ENCODE measurements around the gene CERS1. TPM values are rescaled to one million over a fixed set of nuclear protein-coding genes. Genes with fewer than 3 reads are reported as not detected.
A peak's percentile ranks its signal among the peaks of the same experiment; 100 is the strongest.
"Not testable (repeated sequence)": the region's sequence is repeated elsewhere in the genome, so short reads cannot be mapped to it uniquely, and the experiment has no call there.

The CERS1 gene
- total and polyA plus RNA-seq, 10 of the 15 experiments (the other 5 are each of a cell fraction or from before 2014, with no cell fraction given): 0.19 TPM; not detected in 9

GRCh38 chr19:18919086-18919899 is 23.3 kb upstream of the CERS1 start, which contains the start of the genes COPE and DDX49 (continued):
- TF ChIP-seq ZNF592 (IDR thresholded peaks at IDR 0.05) (no peak), ZBTB40 (IDR thresholded peaks at IDR 0.05; ENCODE audit: borderline replicate concordance) (peak; percentile 99), SREBF2 (IDR thresholded peaks at IDR 0.05; ENCODE audit: low read length) (no peak; the same call in 1 of the 2 replicates), TCF12 (IDR thresholded peaks at IDR 0.05; ENCODE audit: low read depth, low read length) (peak; percentile 35; the same call in 1 of the 2 replicates), IRF3 (IDR thresholded peaks at IDR 0.05) (peak; percentile 89), POLR2A (IDR thresholded peaks at IDR 0.05; ENCODE audit: low read depth, low read length) (peak; percentile 94), SPI1 (IDR thresholded peaks at IDR 0.05; ENCODE audit: borderline replicate concordance, insufficient read depth, low read depth, low read length) (0 out of 2 replicates have a peak, but pooled peaks have one; percentile 13), MTA3 (IDR thresholded peaks at IDR 0.05; ENCODE audit: borderline replicate concordance, low read length) (no peak)

GRCh38 chr19:18917593-18917992 is 21.6 kb upstream of the CERS1 start:
- H4K20me1 ChIP-seq (ENCODE audit: control insufficient read depth, insufficient read depth); RAD21 ChIA-PET (ENCODE audit: unreplicated experiment); POLR2A ChIA-PET; H2AFZ ChIP-seq (ENCODE audit: control insufficient read depth, low read depth, low read length); FAIRE-seq; in situ Hi-C loops (cut with MboI); H3K4me1 ChIP-seq (ENCODE audit: control insufficient read depth, insufficient read depth, low read length); H3K27me3 ChIP-seq (replicated peaks in 1 of 2; ENCODE audit: control insufficient read depth in 2 of 2, insufficient read depth in 2 of 2, low read length in 1 of 2); H3K9me3 ChIP-seq (replicated peaks; ENCODE audit: control insufficient read depth, insufficient read depth, low read length); H3K27ac ChIP-seq (ENCODE audit: control insufficient read depth, insufficient read depth); BruUV-seq (replicated peaks); DNase-seq (ENCODE audit: low read depth, low spot score); SMC1A ChIA-PET (ENCODE audit: uncharacterized antibody, unreplicated experiment); intact Hi-C loops (cut with micrococcal nuclease; ENCODE audit: unreplicated experiment); H3K9ac ChIP-seq (ENCODE audit: control insufficient read depth, insufficient read depth, low read length); ATAC-seq; H3K36me3 ChIP-seq (ENCODE audit: control insufficient read depth in 2 of 2, insufficient read depth in 2 of 2, low read length in 1 of 2): not testable (repeated sequence)
- CTCF ChIA-PET: interaction anchor here (0.7 kb wide), 1 partner anchor 149 kb away, joined by 3 read pairs; no protein-coding TSS in a partner anchor
- Histone ChIP-seq H3K4me3 (peak overlapping the region; percentile 53; the same call in 1 of the 2 replicates), H3K4me2 (ENCODE audit: control insufficient read depth, insufficient read depth) (peak overlapping the region; percentile 59), H3K79me2 (ENCODE audit: control insufficient read depth, insufficient read depth, low read length) (peaks cover 53% of the 10 kb centered on the region)
- 86% methylated on average over 9 of the region's 9 CpGs for WGBS (ENCODE audit: insufficient coverage, insufficient replicate concordance, low lambda C conversion rate, missing lambda C conversion rate)
